NOMO-1 treated with dmso at 0.1 percent for 144 hours (cell line): ENCODE results near the gene CFAP20DC.
"Not testable (repeated sequence)": the region's sequence is repeated elsewhere in the genome, so short reads cannot be mapped to it uniquely, and the experiment has no call there.

ENCODE experiments used
- DNase-seq: peaks from one replicate; lab custom pipeline; 2025; ENCODE audit not compliant: unreplicated experiment; lab: John Stamatoyannopoulos, UW

Gene CFAP20DC

GRCh38 chr3:59049671-59050331 lies at the start of gene CFAP20DC:
Gene CFAP20DC, minus strand, starts transcription at chr3:59050025. Its CDS starts 394 bp downstream, at chr3:59049631.
- peak; percentile 83 for DNase-seq

- DNase-seq = not testable (repeated sequence)
Measured at GRCh38 chr3:59098516-59098915, 48.7 kb upstream of the CFAP20DC start.

GRCh38 chr3:59094446-59094845 lies 44.6 kb upstream of the CFAP20DC start:
- DNase-seq = no peak

GRCh38 chr3:59093521-59093920 lies 43.7 kb upstream of the CFAP20DC start:
- DNase-seq = no peak

GRCh38 chr3:59088761-59089160 lies 38.9 kb upstream of the CFAP20DC start:
- DNase-seq = no peak

- DNase-seq = no peak
Measured at GRCh38 chr3:59085976-59086375, 36.2 kb upstream of the CFAP20DC start.

GRCh38 chr3:59084583-59084982 lies 34.8 kb upstream of the CFAP20DC start:
- DNase-seq = no peak

GRCh38 chr3:59082106-59082505 lies 32.3 kb upstream of the CFAP20DC start:
- DNase-seq = peak; percentile 27

GRCh38 chr3:59081071-59081470 lies 31.2 kb upstream of the CFAP20DC start:
- DNase-seq = no peak

GRCh38 chr3:59079962-59080361 lies 30.1 kb upstream of the CFAP20DC start:
- no peak for DNase-seq

GRCh38 chr3:59074764-59075163 lies 24.9 kb upstream of the CFAP20DC start:
- no peak for DNase-seq

GRCh38 chr3:59072681-59073080 lies 22.9 kb upstream of the CFAP20DC start:
- no peak for DNase-seq

- no peak for DNase-seq
Measured at GRCh38 chr3:59069838-59070237, 20.0 kb upstream of the CFAP20DC start.

GRCh38 chr3:59065240-59065639 lies 15.4 kb upstream of the CFAP20DC start:
- DNase-seq = no peak

GRCh38 chr3:59064728-59065127 lies 14.9 kb upstream of the CFAP20DC start:
- DNase-seq = no peak

- DNase-seq = no peak
Measured at GRCh38 chr3:59064276-59064675, 14.5 kb upstream of the CFAP20DC start.

GRCh38 chr3:59056706-59057105 lies 6.9 kb upstream of the CFAP20DC start:
- no peak for DNase-seq

GRCh38 chr3:59052803-59053411 lies 3.1 kb upstream of the CFAP20DC start:
- peak; percentile 0 for DNase-seq

GRCh38 chr3:59050811-59051414 lies 1.1 kb upstream of the CFAP20DC start:
- DNase-seq = not testable (repeated sequence)

- DNase-seq = no peak
Measured at GRCh38 chr3:59046839-59047238, 3.0 kb downstream of the CFAP20DC start.

- no peak for DNase-seq
Measured at GRCh38 chr3:59043391-59043790, 6.4 kb downstream of the CFAP20DC start.

GRCh38 chr3:59040902-59041301 lies 8.9 kb downstream of the CFAP20DC start:
- no peak for DNase-seq
